ENCODE results near the gene CEP112. TPM values are rescaled to one million over a fixed set of nuclear protein-coding genes. Genes with fewer than 3 reads are reported as not detected.

CEP112 gene
- total RNA-seq, 1 experiment from 2014 or later = 9.5 TPM

- Histone ChIP-seq H3K27ac (ENCODE audit: low read length) (no peak overlapping the region), H3K9me3 (ENCODE audit: control insufficient read depth, insufficient read depth, low read depth, low read length) (no peaks in the 10 kb centered on the region), H3K4me3 (ENCODE audit: low read depth in 2 of 2, low read length in 2 of 2) (no peak overlapping the region), H3K4me1 (ENCODE audit: control insufficient read depth, insufficient read depth, low read length) (no peaks in the 10 kb centered on the region), H3K36me3 (ENCODE audit: control insufficient read depth, insufficient read depth, low read length) (no peaks in the 10 kb centered on the region), H3K27me3 (ENCODE audit: control insufficient read depth, insufficient read depth, low read length) (no peaks in the 10 kb centered on the region)
- in situ Hi-C loops (cut with HindIII; ENCODE audit: low pct_unique_long_range_greater_than_20kb, low sequenced_read_pairs) (no loop called here), intact Hi-C loops (cut with micrococcal nuclease; ENCODE audit: unreplicated experiment) (no loop called here)
- no TSS peak for BruUV-seq (replicated peaks)
- no peak for ATAC-seq
- POLR2A ChIA-PET = no interaction called here
- DNase-seq (ENCODE audit: low read depth, low spot score) = no peak
- CTCF ChIA-PET = interaction anchor here (0.6 kb wide), 1 partner anchor 346 kb away, joined by 5 read pairs; no protein-coding TSS in a partner anchor
- TF ChIP-seq TCF7L2 (IDR thresholded peaks at IDR 0.05; ENCODE audit: low read depth, low read length) = no peak
- no peak for TF ChIP-seq POLR2AphosphoS5 (IDR thresholded peaks at IDR 0.05; ENCODE audit: low read depth, low read length)
- no peak for TF ChIP-seq CTCF (IDR thresholded peaks at IDR 0.05)
- TF ChIP-seq SIN3A (IDR thresholded peaks at IDR 0.05; ENCODE audit: borderline replicate concordance, insufficient read depth, low read depth, low read length) = no peak
- TF ChIP-seq REST (IDR thresholded peaks at IDR 0.05; ENCODE audit: insufficient read depth in 1 of 2, low read depth in 2 of 2, low read length in 1 of 2) = no peak
Observed at GRCh38 chr17:65926599-65926998, 265.3 kb downstream of the CEP112 start.

- ATAC-seq (no peak), DNase-seq (ENCODE audit: low read depth, low spot score) (no peak)
- TF ChIP-seq POLR2AphosphoS5 (IDR thresholded peaks at IDR 0.05; ENCODE audit: low read depth, low read length) (no peak), TCF7L2 (IDR thresholded peaks at IDR 0.05; ENCODE audit: low read depth, low read length) (no peak), CTCF (IDR thresholded peaks at IDR 0.05) (no peak), SIN3A (IDR thresholded peaks at IDR 0.05; ENCODE audit: borderline replicate concordance, insufficient read depth, low read depth, low read length) (no peak), REST (IDR thresholded peaks at IDR 0.05; ENCODE audit: insufficient read depth in 1 of 2, low read depth in 2 of 2, low read length in 1 of 2) (no peak)
- Histone ChIP-seq H3K27ac (ENCODE audit: low read length) (no peak overlapping the region), H3K36me3 (ENCODE audit: control insufficient read depth, insufficient read depth, low read length) (no peaks in the 10 kb centered on the region), H3K4me1 (ENCODE audit: control insufficient read depth, insufficient read depth, low read length) (no peaks in the 10 kb centered on the region), H3K4me3 (ENCODE audit: low read depth in 2 of 2, low read length in 2 of 2) (no peak overlapping the region), H3K9me3 (ENCODE audit: control insufficient read depth, insufficient read depth, low read depth, low read length) (no peaks in the 10 kb centered on the region), H3K27me3 (ENCODE audit: control insufficient read depth, insufficient read depth, low read length) (no peaks in the 10 kb centered on the region)
- no TSS peak for BruUV-seq (replicated peaks)
- POLR2A ChIA-PET = no interaction called here
- CTCF ChIA-PET = no interaction called here
- intact Hi-C loops (cut with micrococcal nuclease; ENCODE audit: unreplicated experiment) = no loop called here
- in situ Hi-C loops (cut with HindIII; ENCODE audit: low pct_unique_long_range_greater_than_20kb, low sequenced_read_pairs) = no loop called here
Observed at GRCh38 chr17:65925606-65926307, 266.2 kb downstream of the CEP112 start.
